ENCODE measurements around the gene AKT2. TPM values are rescaled to one million over a fixed set of nuclear protein-coding genes. Genes with fewer than 3 reads are reported as not detected.
A peak's percentile ranks its signal among the peaks of the same experiment; 100 is the strongest.

The AKT2 gene
- total RNA-seq, 1 experiment from 2014 or later: 150 TPM

DNA sequence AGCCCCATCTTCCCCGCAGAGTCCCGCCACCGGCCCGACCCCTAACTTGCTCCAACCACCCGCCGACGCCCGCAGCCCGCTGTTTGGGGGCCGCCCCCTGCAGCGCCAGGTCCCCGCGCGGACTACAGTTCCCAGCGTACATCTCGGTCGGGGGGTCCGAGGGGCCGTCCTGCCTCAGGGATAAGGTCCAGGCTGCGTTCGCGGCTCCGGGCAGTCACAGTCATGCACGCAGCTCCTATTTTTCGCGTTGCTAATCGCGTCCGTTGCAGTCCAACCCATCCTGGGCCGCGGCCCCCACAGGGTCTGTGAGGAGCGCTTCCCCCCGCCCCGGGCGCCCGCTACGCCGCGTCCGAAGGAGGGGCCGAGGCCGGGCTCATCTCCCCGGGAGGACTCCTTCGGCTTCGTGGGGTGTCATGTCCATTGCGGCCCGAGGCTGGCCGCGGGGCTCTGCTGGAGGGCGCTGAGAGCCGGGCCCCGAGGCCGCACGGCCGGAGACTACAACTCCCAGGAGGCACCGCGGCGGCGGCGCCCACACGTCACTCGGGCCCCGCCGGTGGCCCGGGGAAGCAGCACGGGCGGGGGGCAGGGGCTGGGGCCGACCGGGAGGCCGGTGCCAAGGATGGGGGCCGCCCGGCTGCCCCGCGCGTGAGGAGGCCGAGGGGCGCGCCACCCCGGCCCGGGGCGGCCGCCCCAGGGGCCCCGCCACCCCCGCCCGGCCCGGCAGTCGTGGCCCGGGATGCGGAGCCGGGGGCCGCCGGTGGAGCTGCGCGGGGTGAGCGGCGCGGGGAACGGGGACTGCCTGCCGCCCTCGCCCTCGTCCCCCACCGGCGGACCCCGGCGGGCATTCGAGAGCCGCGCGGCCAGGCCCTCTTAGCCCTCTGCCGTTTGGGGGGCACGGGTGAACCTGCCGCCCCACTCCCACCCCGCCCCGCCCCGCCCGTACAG is 94.0 kb downstream of the AKT2 start, which contains the start of gene MAP3K10:
MAP3K10 (plus strand) TSS at position 536 of the 945 bp plus-strand sequence. CDS start 606 bp downstream, outside the sequence.
- Mint-ChIP-seq H3K27ac (peak within 1 kb of the TSS in 2 of 3 experiments; percentile 64 to 76; a peak in 3 of 7 replicates), H3K4me3 (peak within 1 kb of the TSS; percentile 81 to 88), H3K27me3 (ENCODE audit: low read depth) (peaks cover 8% of the 10 kb centered on the region), H3K36me3 (ENCODE audit: insufficient read depth in 1 of 3, low read depth in 3 of 3) (no peaks in the 10 kb centered on the region; a peak in 1 of 7 replicates), H3K4me1 (peaks cover 9 to 22% of the 10 kb centered on the region in 2 experiments), H3K9me3 (no peaks in the 10 kb centered on the region)
- Histone ChIP-seq H3K27ac (ENCODE audit: insufficient read length, low read depth, low read length) (no peak within 1 kb of the TSS), H3K9ac (ENCODE audit: extremely low read depth, insufficient read length, low read length) (no peak within 1 kb of the TSS), H2BK12ac (ENCODE audit: insufficient read length, low read depth, low read length) (no peak within 1 kb of the TSS), H3K18ac (ENCODE audit: insufficient read length, low read depth, low read length) (no peak within 1 kb of the TSS), H3T11ph (ENCODE audit: low read length) (no peak within 1 kb of the TSS), H4K8ac (replicated peaks; ENCODE audit: insufficient read length, low read depth, low read length) (no peak within 1 kb of the TSS), H3K79me1 (ENCODE audit: insufficient read depth, low read depth, low read length, poor library complexity, severe bottlenecking) (no peaks in the 10 kb centered on the region), H4K91ac (ENCODE audit: insufficient read length, low read depth, low read length) (no peak within 1 kb of the TSS), H3K23ac (ENCODE audit: insufficient read length, low read depth, low read length) (no peak within 1 kb of the TSS), H2BK15ac (ENCODE audit: low read depth, low read length) (no peak within 1 kb of the TSS), H2AK5ac (ENCODE audit: insufficient read length, low read length) (no peak within 1 kb of the TSS), H2AFZ (ENCODE audit: low read length) (no peak within 1 kb of the TSS), H2BK5ac (ENCODE audit: insufficient read length, low read length) (no peak within 1 kb of the TSS), H3K23me2 (ENCODE audit: insufficient read length, low read depth, low read length, poor library complexity, severe bottlenecking) (peaks cover 9% of the 10 kb centered on the region), H4K5ac (ENCODE audit: insufficient read length, low read depth, low read length) (no peak within 1 kb of the TSS), H3K4me1 (ENCODE audit: insufficient read depth, low read length) (peaks cover 4% of the 10 kb centered on the region; the same call in 1 of the 2 replicates), H2BK20ac (ENCODE audit: low read depth, low read length, poor library complexity, severe bottlenecking) (no peak within 1 kb of the TSS), H3K79me2 (ENCODE audit: insufficient read depth, low read length) (no peaks in the 10 kb centered on the region), H2BK120ac (ENCODE audit: low read depth, low read length, poor library complexity, severe bottlenecking) (no peak within 1 kb of the TSS), H3K14ac (ENCODE audit: insufficient read depth, low read length) (peak within 1 kb of the TSS; percentile 82), H3K9me3 (ENCODE audit: control insufficient read depth, low read depth, low read length) (no peaks in the 10 kb centered on the region), H3K4ac (ENCODE audit: low read depth, low read length) (no peak within 1 kb of the TSS), H3K56ac (ENCODE audit: insufficient read length, low read depth, low read length) (no peak within 1 kb of the TSS), H3K4me2 (ENCODE audit: insufficient read depth, insufficient read length, low read length) (peak within 1 kb of the TSS; percentile 53), H3K27me3 (ENCODE audit: insufficient read depth, low read length) (no peaks in the 10 kb centered on the region; the same call in 1 of the 2 replicates), H4K20me1 (ENCODE audit: control insufficient read depth, insufficient read depth, insufficient read length) (no peaks in the 10 kb centered on the region)
- TF ChIP-seq, protein P1, sequence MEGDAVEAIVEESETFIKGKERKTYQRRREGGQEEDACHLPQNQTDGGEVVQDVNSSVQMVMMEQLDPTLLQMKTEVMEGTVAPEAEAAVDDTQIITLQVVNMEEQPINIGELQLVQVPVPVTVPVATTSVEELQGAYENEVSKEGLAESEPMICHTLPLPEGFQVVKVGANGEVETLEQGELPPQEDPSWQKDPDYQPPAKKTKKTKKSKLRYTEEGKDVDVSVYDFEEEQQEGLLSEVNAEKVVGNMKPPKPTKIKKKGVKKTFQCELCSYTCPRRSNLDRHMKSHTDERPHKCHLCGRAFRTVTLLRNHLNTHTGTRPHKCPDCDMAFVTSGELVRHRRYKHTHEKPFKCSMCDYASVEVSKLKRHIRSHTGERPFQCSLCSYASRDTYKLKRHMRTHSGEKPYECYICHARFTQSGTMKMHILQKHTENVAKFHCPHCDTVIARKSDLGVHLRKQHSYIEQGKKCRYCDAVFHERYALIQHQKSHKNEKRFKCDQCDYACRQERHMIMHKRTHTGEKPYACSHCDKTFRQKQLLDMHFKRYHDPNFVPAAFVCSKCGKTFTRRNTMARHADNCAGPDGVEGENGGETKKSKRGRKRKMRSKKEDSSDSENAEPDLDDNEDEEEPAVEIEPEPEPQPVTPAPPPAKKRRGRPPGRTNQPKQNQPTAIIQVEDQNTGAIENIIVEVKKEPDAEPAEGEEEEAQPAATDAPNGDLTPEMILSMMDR (conservative IDR thresholded peaks at IDR 0.05): no peak
- no CpG with 5 or more reads among the region's 116 CpGs for WGBS (ENCODE audit: extremely low coverage, insufficient read length, low lambda C conversion rate)
- peak; percentile 63 for DNase-seq
